HEK293 (cell line): ENCODE data around the gene WBP4.

ENCODE experiments used
- HOXC10 ChIP-seq: sonication (generic); formaldehyde crosslinking; IDR thresholded peaks from 2 replicates; pipeline ENCODE4 v1.8.1; 2023; ENCODE audit warnings: mild to moderate bottlenecking, missing genetic modification reagents
- KLF17 ChIP-seq: fragments of 450-650 bp; formaldehyde crosslinking; IDR thresholded peaks from 2 replicates; pipeline ENCODE4 v1.5.1; 2016; ENCODE audit warnings: missing biosample characterization, missing genetic modification characterization
- KLF7 ChIP-seq: fragments of 450-650 bp; formaldehyde crosslinking; IDR thresholded peaks from 2 replicates; pipeline ENCODE4 v1.5.1; 2016; ENCODE audit warnings: missing biosample characterization, missing genetic modification characterization, borderline replicate concordance
- MEIS1 ChIP-seq: sonication (generic); formaldehyde crosslinking; IDR thresholded peaks from 2 replicates; pipeline ENCODE4 v1.8.1; 2022; ENCODE audit warnings: missing genetic modification reagents, mild to moderate bottlenecking, borderline replicate concordance
- ZBTB17 ChIP-seq: fragments of 450-650 bp; formaldehyde crosslinking; IDR thresholded peaks from 2 replicates; pipeline ENCODE4 v1.5.1; 2016; ENCODE audit warnings: missing biosample characterization, missing genetic modification characterization
- ZBTB48 ChIP-seq: fragments of 450-650 bp; formaldehyde crosslinking; IDR thresholded peaks from 2 replicates; pipeline ENCODE4 v1.5.1; 2016; ENCODE audit warnings: missing biosample characterization, missing genetic modification characterization
- ZBTB7A ChIP-seq: fragments of 450-650 bp; formaldehyde crosslinking; IDR thresholded peaks from 2 replicates; pipeline ENCODE4 v1.5.1; 2016; ENCODE audit warnings: low read depth, missing biosample characterization, missing genetic modification characterization
- ZFHX2 ChIP-seq: fragments of 450-650 bp; formaldehyde crosslinking; conservative IDR thresholded peaks from 2 replicates; pipeline ENCODE4 v1.5.1; 2016; ENCODE audit warnings: missing biosample characterization, missing genetic modification characterization
- ZNF114 ChIP-seq: fragments of 450-650 bp; formaldehyde crosslinking; IDR thresholded peaks from 2 replicates; pipeline ENCODE4 v1.5.0; 2017; ENCODE audit warnings: missing biosample characterization, missing genetic modification characterization
- ZNF140 ChIP-seq: fragments of 450-650 bp; formaldehyde crosslinking; IDR thresholded peaks from 2 replicates; pipeline ENCODE4 v1.5.1; 2016; ENCODE audit warnings: missing biosample characterization, missing genetic modification characterization
- ZNF169 ChIP-seq: fragments of 450-650 bp; formaldehyde crosslinking; IDR thresholded peaks from 2 replicates; pipeline ENCODE4 v1.5.1; 2016; ENCODE audit warnings: missing biosample characterization, missing genetic modification characterization
- ZNF18 ChIP-seq: fragments of 450-650 bp; formaldehyde crosslinking; IDR thresholded peaks from 2 replicates; pipeline ENCODE4 v1.5.1; 2016; ENCODE audit warnings: missing biosample characterization, missing genetic modification characterization
- ZNF280D ChIP-seq: fragments of 450-650 bp; formaldehyde crosslinking; IDR thresholded peaks from 2 replicates; pipeline ENCODE4 v1.5.1; 2016; ENCODE audit warnings: missing biosample characterization, missing genetic modification characterization
- ZNF391 ChIP-seq: fragments of 450-650 bp; formaldehyde crosslinking; IDR thresholded peaks from 2 replicates; pipeline ENCODE4 v1.5.1; 2016; ENCODE audit warnings: low read depth, missing biosample characterization, missing genetic modification characterization, borderline replicate concordance
- ZNF404 ChIP-seq: fragments of 450-650 bp; formaldehyde crosslinking; IDR thresholded peaks from 2 replicates; pipeline ENCODE4 v1.5.1; 2017; ENCODE audit warnings: missing biosample characterization, missing genetic modification characterization
- ZNF510 ChIP-seq: fragments of 450-650 bp; formaldehyde crosslinking; IDR thresholded peaks from 2 replicates; pipeline ENCODE4 v1.5.1; 2018; ENCODE audit warnings: mild to moderate bottlenecking, missing genetic modification characterization, missing biosample characterization; ENCODE audit not compliant: insufficient replicate concordance
- ZNF518A ChIP-seq: fragments of 450-650 bp; formaldehyde crosslinking; conservative IDR thresholded peaks from 2 replicates; pipeline ENCODE4 v1.5.1; 2016; ENCODE audit warnings: low read depth, missing biosample characterization, missing genetic modification characterization
- ZNF544 ChIP-seq: fragments of 450-650 bp; formaldehyde crosslinking; IDR thresholded peaks from 2 replicates; pipeline ENCODE4 v1.5.0; 2017; ENCODE audit warnings: missing biosample characterization, missing genetic modification characterization
- ZNF560 ChIP-seq: fragments of 450-650 bp; formaldehyde crosslinking; IDR thresholded peaks from 2 replicates; pipeline ENCODE4 v1.5.1; 2017; ENCODE audit warnings: missing biosample characterization, missing genetic modification characterization, borderline replicate concordance
- ZNF585B ChIP-seq: fragments of 450-650 bp; formaldehyde crosslinking; IDR thresholded peaks from 2 replicates; pipeline ENCODE4 v1.5.1; 2016; ENCODE audit warnings: missing biosample characterization, missing genetic modification characterization
- ZNF621 ChIP-seq: fragments of 450-650 bp; formaldehyde crosslinking; IDR thresholded peaks from 2 replicates; pipeline ENCODE4 v1.5.1; 2017; ENCODE audit warnings: missing biosample characterization, missing genetic modification characterization
- ZNF654 ChIP-seq: fragments of 450-650 bp; formaldehyde crosslinking; IDR thresholded peaks from 2 replicates; pipeline ENCODE4 v1.5.1; 2016; ENCODE audit warnings: low read depth, missing biosample characterization, missing genetic modification characterization
- ZNF677 ChIP-seq: fragments of 450-650 bp; IDR thresholded peaks from 2 replicates; pipeline ENCODE4 v1.5.0; 2018; ENCODE audit warnings: missing biosample characterization, mild to moderate bottlenecking, missing genetic modification characterization, moderate library complexity
- ZNF777 ChIP-seq: fragments of 450-650 bp; formaldehyde crosslinking; IDR thresholded peaks from 2 replicates; pipeline ENCODE4 v1.5.1; 2017; ENCODE audit warnings: missing biosample characterization, missing genetic modification characterization, borderline replicate concordance
- TF ChIP-seq, protein P1 (sequence below): fragments of 450-650 bp; formaldehyde crosslinking; IDR thresholded peaks from 2 replicates; pipeline ENCODE4 v1.5.1; 2017; ENCODE audit warnings: missing biosample characterization, missing genetic modification characterization
- TF ChIP-seq, protein P2 (sequence below): fragments of 450-650 bp; formaldehyde crosslinking; IDR thresholded peaks from 2 replicates; pipeline ENCODE4 v1.5.1; 2017; ENCODE audit warnings: missing biosample characterization, missing genetic modification characterization

Gene WBP4

DNA sequence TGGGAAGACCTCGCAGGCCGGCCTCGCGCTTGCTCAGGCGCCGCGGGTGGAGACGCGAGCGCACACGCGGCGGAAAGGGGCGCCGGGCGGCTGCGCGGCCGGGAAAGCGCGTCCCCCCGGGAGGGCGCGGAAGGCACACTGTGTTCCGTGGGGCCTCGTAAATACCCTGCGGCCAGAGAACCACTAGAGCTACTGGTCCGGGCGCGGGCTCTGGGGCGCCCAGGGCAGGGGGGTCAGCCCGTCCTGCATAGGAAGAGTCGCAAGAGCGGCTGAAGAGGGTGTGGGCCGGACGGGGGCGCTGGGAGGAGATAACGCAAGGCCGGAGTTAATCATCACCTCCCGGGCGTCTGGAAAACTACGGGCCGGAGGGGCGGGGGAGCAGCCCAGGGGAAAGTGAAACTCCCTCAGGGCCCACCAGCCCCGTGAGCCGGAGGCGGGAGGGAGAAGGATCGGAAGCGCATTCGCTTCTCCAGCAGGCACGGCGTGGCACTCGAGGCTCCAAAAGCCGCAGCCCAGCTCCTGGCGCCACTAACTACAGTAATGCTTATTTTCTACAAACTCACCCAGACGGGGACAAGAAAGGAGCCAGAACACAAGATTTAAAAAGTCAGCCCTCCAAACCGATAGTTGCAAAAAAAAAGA is 1.1 kb upstream of the WBP4 start (continued):
- TF ChIP-seq ZNF169 (tag by site-specific recombination) (no peak), ZNF391 (tag by site-specific recombination) (no peak), ZNF585B (tag by site-specific recombination) (peak; percentile 33; the same call in 1 of the 2 replicates), HOXC10 (no peak), ZNF544 (tag by site-specific recombination) (no peak), ZNF140 (tag by site-specific recombination) (no peak), ZNF621 (tag by site-specific recombination) (no peak), ZBTB7A (tag by site-specific recombination) (no peak; the same call in 1 of the 2 replicates), ZBTB17 (tag by site-specific recombination) (peak; percentile 52), ZNF654 (tag by site-specific recombination) (no peak), ZBTB48 (tag by site-specific recombination) (no peak; the same call in 1 of the 2 replicates), ZNF677 (tag by site-specific recombination) (no peak), ZNF518A (tag by site-specific recombination) (no peak), ZNF280D (tag by site-specific recombination) (no peak), ZFHX2 (tag by site-specific recombination) (peak; percentile 77), ZNF404 (tag by site-specific recombination) (no peak), ZNF560 (no peak), KLF7 (tag by site-specific recombination) (no peak; the same call in 1 of the 2 replicates), ZNF114 (tag by site-specific recombination) (no peak), MEIS1 (CRISPR knock-in tag) (no peak), ZNF777 (tag by site-specific recombination) (no peak), ZNF510 (tag by site-specific recombination) (no peak), KLF17 (tag by site-specific recombination) (no peak), ZNF18 (0 out of 2 replicates have a peak, but pooled peaks have one; percentile 61)
- TF ChIP-seq, protein P1, sequence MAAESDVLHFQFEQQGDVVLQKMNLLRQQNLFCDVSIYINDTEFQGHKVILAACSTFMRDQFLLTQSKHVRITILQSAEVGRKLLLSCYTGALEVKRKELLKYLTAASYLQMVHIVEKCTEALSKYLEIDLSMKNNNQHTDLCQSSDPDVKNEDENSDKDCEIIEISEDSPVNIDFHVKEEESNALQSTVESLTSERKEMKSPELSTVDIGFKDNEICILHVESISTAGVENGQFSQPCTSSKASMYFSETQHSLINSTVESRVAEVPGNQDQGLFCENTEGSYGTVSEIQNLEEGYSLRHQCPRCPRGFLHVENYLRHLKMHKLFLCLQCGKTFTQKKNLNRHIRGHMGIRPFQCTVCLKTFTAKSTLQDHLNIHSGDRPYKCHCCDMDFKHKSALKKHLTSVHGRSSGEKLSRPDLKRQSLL (tag by site-specific recombination) = no peak
- TF ChIP-seq, protein P2, sequence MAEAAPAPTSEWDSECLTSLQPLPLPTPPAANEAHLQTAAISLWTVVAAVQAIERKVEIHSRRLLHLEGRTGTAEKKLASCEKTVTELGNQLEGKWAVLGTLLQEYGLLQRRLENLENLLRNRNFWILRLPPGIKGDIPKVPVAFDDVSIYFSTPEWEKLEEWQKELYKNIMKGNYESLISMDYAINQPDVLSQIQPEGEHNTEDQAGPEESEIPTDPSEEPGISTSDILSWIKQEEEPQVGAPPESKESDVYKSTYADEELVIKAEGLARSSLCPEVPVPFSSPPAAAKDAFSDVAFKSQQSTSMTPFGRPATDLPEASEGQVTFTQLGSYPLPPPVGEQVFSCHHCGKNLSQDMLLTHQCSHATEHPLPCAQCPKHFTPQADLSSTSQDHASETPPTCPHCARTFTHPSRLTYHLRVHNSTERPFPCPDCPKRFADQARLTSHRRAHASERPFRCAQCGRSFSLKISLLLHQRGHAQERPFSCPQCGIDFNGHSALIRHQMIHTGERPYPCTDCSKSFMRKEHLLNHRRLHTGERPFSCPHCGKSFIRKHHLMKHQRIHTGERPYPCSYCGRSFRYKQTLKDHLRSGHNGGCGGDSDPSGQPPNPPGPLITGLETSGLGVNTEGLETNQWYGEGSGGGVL = no peak
